GM12891 (cell line): Measurements from ENCODE around the gene RABL6.

Experiments used
- POLR2A ChIP-seq: IDR thresholded peaks from 2 replicates; pipeline ENCODE4 v1.6.1; 2011; ENCODE audit warnings: low read depth, low read length, control low read depth
- POLR2AphosphoS5 ChIP-seq: IDR thresholded peaks from 2 replicates; pipeline ENCODE4 v1.6.1; 2011; ENCODE audit warnings: low read depth, low read length, control low read depth
- SPI1 ChIP-seq: IDR thresholded peaks from 2 replicates; pipeline ENCODE4 v1.6.1; 2011; ENCODE audit warnings: low read depth, low read length, control low read depth
- TAF1 ChIP-seq: IDR thresholded peaks from 2 replicates; pipeline ENCODE4 v1.6.1; 2011; ENCODE audit warnings: low read depth, low read length, control low read depth

DNA sequence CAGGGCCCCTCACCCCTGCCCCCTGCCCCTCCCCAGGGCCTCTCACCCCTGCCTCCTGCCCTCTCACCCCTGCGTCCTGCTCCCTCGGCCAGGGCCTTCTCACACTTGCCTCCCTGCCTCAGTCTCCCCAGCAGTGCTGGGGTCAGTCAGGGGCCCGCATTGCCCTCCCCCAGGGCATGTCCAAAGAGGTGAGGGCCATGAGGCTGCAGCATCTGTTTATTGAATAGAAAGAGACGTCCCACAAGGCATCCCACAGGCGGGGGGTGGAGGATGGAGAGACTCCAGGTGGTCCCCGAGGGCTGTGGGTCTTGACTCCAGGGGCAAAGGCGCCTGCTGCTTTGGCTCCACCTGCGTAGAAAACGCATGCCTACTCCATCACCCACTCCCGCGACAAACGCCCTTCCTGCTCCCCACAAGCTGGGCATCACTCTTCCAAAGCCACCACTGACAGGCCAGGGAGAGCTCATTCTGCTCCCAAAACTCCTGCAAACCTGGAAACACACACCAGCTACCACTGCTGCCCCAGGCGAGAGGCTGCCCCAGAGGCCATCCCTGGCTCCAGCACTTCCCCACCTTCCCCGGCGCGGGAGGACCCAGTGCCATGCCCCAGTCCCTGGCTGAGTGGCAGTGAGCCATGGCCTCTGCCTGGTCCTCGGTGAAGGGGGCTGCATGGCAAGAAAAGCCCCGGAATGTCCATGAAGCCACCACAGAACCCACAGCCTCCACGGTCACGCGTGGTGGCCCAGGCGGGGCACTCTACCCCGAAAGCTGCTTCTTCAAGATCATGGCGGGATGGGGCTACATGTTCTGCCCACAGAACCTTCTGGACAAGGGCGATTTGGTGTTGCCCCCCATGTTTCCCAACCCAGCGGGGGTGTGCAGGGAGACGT lies 48.1 kb upstream of the RABL6 start:
- TF ChIP-seq POLR2AphosphoS5 (no peak), POLR2A (no peak), TAF1 (no peak), SPI1 (no peak)
